GM18909 (cell line): ENCODE data around the gene MRPL10.
"Not testable (repeated sequence)": the region's sequence is repeated elsewhere in the genome, so short reads cannot be mapped to it uniquely, and the experiment has no call there.

ENCODE experiments used
- ATAC-seq: cut with Tn5 transposase; IDR thresholded peaks from one replicate; pipeline ENCODE4 v1.9.1; 2021; ENCODE audit warnings: mild to moderate bottlenecking; ENCODE audit not compliant: unreplicated experiment, poor library complexity

Gene MRPL10

GRCh38 chr17:47802341-47803022 lies 28.9 kb downstream of the MRPL10 start:
- ATAC-seq = no peak

- ATAC-seq = no peak
These were observed 29.4 kb downstream of the MRPL10 start for GRCh38 chr17:47801906-47802305.

- ATAC-seq = no peak
These were observed 30.1 kb downstream of the MRPL10 start for GRCh38 chr17:47801176-47801765.

- ATAC-seq = no peak
These were observed 30.7 kb downstream of the MRPL10 start for GRCh38 chr17:47800686-47801085.

GRCh38 chr17:47797797-47798196 lies 33.5 kb downstream of the MRPL10 start:
- ATAC-seq = no peak

- no peak for ATAC-seq
These were observed 38.4 kb downstream of the MRPL10 start for GRCh38 chr17:47792979-47793378.

GRCh38 chr17:47792457-47792856 lies 38.9 kb downstream of the MRPL10 start:
- no peak for ATAC-seq

- no peak for ATAC-seq
These were observed 40.3 kb downstream of the MRPL10 start for GRCh38 chr17:47791025-47791424.

- ATAC-seq = no peak
These were observed 41.5 kb downstream of the MRPL10 start for GRCh38 chr17:47789611-47790561.

- no peak for ATAC-seq
These were observed 45.7 kb downstream of the MRPL10 start for GRCh38 chr17:47785538-47786123.

GRCh38 chr17:47781397-47781796 lies 49.9 kb downstream of the MRPL10 start:
- no peak for ATAC-seq

GRCh38 chr17:47778184-47778635 lies 53.1 kb downstream of the MRPL10 start:
- no peak for ATAC-seq

GRCh38 chr17:47776330-47777197 lies 54.8 kb downstream of the MRPL10 start:
- no peak for ATAC-seq

GRCh38 chr17:47774987-47775580 lies 56.3 kb downstream of the MRPL10 start:
- ATAC-seq = no peak

- no peak for ATAC-seq
These were observed 57.0 kb downstream of the MRPL10 start for GRCh38 chr17:47774331-47774730.

GRCh38 chr17:47773649-47774048 lies 57.7 kb downstream of the MRPL10 start:
- ATAC-seq = not testable (repeated sequence)
